Naive B cell (primary cell): Measurements from ENCODE around the gene TET1. TPM values are rescaled to one million over a fixed set of nuclear protein-coding genes. Genes with fewer than 3 reads are reported as not detected.
"Not testable (repeated sequence)": the region's sequence is repeated elsewhere in the genome, so short reads cannot be mapped to it uniquely, and the experiment has no call there.

Source experiments
- ATAC-seq, 2 donors: fragments of 150-1000 bp; cut with Tn5 transposase; 2 replicates each; pipeline ENCODE4 v1.10.0; 2021; ENCODE audit warnings: low read depth in 2 of 2, mild to moderate bottlenecking in 2 of 2, moderate library complexity in 2 of 2
- DNase-seq: peaks from one replicate; pipeline ENCODE4 v3.0.0; 2022
- H3K27ac Mint-ChIP-seq, 6 donors: one replicate each; pipeline ENCODE4 v1.8.0; 2020 to 2022; ENCODE audit warnings: mild to moderate bottlenecking in 6 of 6, mixed read lengths in 6 of 6, moderate library complexity in 5 of 6, inconsistent platforms in 2 of 6
- H3K27me3 Mint-ChIP-seq, 3 donors: one replicate each; pipeline ENCODE4 v1.8.0; 2021 to 2022; ENCODE audit warnings: mixed read lengths in 3 of 3, mild to moderate bottlenecking in 1 of 3
- H3K36me3 Mint-ChIP-seq, 2 donors: one replicate each; pipeline ENCODE4 v1.8.0; 2020 to 2022; ENCODE audit warnings: mixed read lengths in 2 of 2, inconsistent platforms in 1 of 2, mild to moderate bottlenecking in 1 of 2
- H3K4me1 Mint-ChIP-seq, 3 donors: one replicate each; pipeline ENCODE4 v1.8.0; 2020 to 2022; ENCODE audit warnings: mixed read lengths in 3 of 3, inconsistent platforms in 1 of 3, mild to moderate bottlenecking in 1 of 3, moderate library complexity in 1 of 3
- H3K4me3 Mint-ChIP-seq, 8 donors: one replicate each; pipeline ENCODE4 v1.8.0; 2020 to 2022; ENCODE audit warnings: mild to moderate bottlenecking in 8 of 8, mixed read lengths in 8 of 8, moderate library complexity in 8 of 8, inconsistent platforms in 2 of 8
- H3K9me3 Mint-ChIP-seq, 7 donors: one replicate each; pipeline ENCODE4 v1.8.0; 2020 to 2022; ENCODE audit warnings: mixed read lengths in 7 of 7, mild to moderate bottlenecking in 5 of 7, inconsistent platforms in 2 of 7, moderate library complexity in 1 of 7
- polyA plus RNA-seq, 6 donors: library from polyadenylated mRNA; unstranded; fragments of 300-500 nt; fragmentation: Illumina TruSeq; gene quantifications; one replicate each; pipeline ENCODE4 v1.2.3, GENCODE V29; 2021; ENCODE audit warnings: low read depth in 6 of 6

TET1 gene
- polyA plus RNA-seq, 6 donors from 2014 or later: 0.58 to 0.97 (median 0.64) TPM; not detected in 1

DNA sequence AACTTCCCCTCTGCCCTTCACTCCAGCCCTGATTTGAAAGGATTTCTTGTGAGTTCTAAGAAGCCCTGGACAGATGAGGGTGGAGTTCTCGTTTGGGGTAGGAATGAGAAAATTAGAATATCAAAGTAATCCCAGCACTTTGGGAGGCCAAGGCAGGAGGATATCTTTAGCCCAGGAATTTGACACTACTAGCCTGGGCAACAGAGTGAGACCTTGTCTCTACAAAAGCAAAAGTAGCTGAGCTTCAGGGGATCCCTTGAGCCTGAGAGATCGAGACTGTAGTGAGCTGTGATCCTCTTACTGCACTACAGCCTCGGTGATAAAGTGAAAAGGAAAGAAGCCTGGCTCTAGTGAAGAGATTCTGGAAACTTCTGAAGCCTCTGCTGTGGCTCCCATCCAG lies 76.2 kb downstream of the TET1 start:
- no peak for ATAC-seq
- no peaks in the 10 kb centered on the region for H3K4me1 Mint-ChIP-seq
- no peak for DNase-seq
- H3K27me3 Mint-ChIP-seq: no peaks in the 10 kb centered on the region
- peak overlapping the region in 1 of 6 donors; percentile 72 for H3K27ac Mint-ChIP-seq
- no peak overlapping the region for H3K4me3 Mint-ChIP-seq
- H3K36me3 Mint-ChIP-seq: no peaks in the 10 kb centered on the region
- H3K9me3 Mint-ChIP-seq: no peaks in the 10 kb centered on the region

DNA sequence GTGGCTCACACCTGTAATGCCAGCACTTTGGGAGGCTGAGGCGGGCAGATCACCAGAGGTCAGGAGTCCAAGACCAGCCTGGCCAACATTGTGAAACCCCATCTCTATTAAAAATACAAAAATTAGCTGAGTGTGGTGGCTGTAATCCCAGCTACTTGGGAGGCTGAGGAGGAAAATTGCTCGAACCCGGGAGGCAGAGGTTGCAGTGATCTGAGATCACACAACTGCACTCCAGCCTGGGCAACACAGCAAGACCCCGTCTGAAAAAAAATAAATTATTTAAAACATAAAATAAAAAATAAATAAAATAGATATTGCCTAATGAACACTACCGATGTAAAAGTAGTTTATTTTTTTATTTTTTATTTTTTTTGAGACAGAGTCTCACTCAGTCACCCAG lies 83.4 kb downstream of the TET1 start:
- not testable (repeated sequence) for DNase-seq, H3K27me3 Mint-ChIP-seq, H3K4me3 Mint-ChIP-seq, ATAC-seq, H3K4me1 Mint-ChIP-seq, H3K9me3 Mint-ChIP-seq, H3K27ac Mint-ChIP-seq
- H3K36me3 Mint-ChIP-seq: peaks cover 0 to 10% of the 10 kb centered on the region in 2 donors

DNA sequence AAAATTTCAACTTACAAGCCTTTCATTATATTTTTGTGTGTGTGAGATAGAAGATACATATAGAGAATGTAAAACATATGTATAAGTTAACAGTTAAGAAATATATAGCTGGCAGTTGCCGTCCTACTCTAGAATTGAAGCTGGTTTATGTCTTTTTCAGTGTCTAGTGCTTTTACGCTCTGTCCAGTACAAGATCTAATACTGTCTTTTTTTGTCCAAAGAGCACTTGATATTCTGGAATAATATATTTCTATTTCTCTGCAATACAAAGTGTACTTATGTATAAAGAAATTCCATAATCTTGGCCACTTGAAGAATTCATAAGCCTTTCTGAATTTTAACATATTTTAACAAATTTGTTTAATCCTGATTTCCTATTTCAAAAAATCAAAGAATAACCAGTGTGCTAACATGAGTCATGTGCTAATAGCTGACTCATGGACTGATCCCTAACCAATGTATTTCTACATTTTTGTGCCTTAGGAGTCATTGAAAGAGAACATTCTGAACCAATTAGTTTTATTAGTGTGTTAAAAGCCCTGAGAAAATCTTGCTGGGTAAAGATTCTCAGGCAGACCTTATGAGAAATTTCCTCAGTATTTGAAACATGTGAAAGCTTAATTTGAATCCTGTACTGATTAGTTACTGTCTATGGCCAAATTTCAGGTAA lies 87.7 kb downstream of the TET1 start:
- DNase-seq (no peak), ATAC-seq (no peak)
- no peaks in the 10 kb centered on the region for H3K9me3 Mint-ChIP-seq
- no peak overlapping the region for H3K4me3 Mint-ChIP-seq
- H3K27me3 Mint-ChIP-seq: no peaks in the 10 kb centered on the region
- H3K27ac Mint-ChIP-seq: no peak overlapping the region
- H3K4me1 Mint-ChIP-seq: no peaks in the 10 kb centered on the region
- H3K36me3 Mint-ChIP-seq: peaks cover 0 to 18% of the 10 kb centered on the region in 2 donors

- no peaks in the 10 kb centered on the region for H3K27me3 Mint-ChIP-seq
- no peak overlapping the region for H3K4me3 Mint-ChIP-seq
- no peak overlapping the region for H3K27ac Mint-ChIP-seq
These were observed 95.5 kb downstream of the TET1 start for GRCh38 chr10:68655620-68656126.

GRCh38 chr10:68665841-68666240 lies 105.7 kb downstream of the TET1 start:
- H3K9me3 Mint-ChIP-seq: no peaks in the 10 kb centered on the region
- no peaks in the 10 kb centered on the region for H3K27me3 Mint-ChIP-seq
- H3K36me3 Mint-ChIP-seq: peaks cover 7 to 8% of the 10 kb centered on the region in 2 donors
- ATAC-seq (no peak), DNase-seq (no peak)
- H3K27ac Mint-ChIP-seq: no peak overlapping the region
- H3K4me1 Mint-ChIP-seq: no peaks in the 10 kb centered on the region
- H3K4me3 Mint-ChIP-seq: no peak overlapping the region

More at GRCh38 chr10:68655620-68656126, 95.5 kb downstream of the TET1 start:
- H3K36me3 Mint-ChIP-seq: peaks cover 0 to 11% of the 10 kb centered on the region in 2 donors
- no peak for ATAC-seq
- no peaks in the 10 kb centered on the region for H3K4me1 Mint-ChIP-seq
- H3K9me3 Mint-ChIP-seq: no peaks in the 10 kb centered on the region
- no peak for DNase-seq

GRCh38 chr10:68666280-68666760 lies 106.2 kb downstream of the TET1 start:
- Mint-ChIP-seq H3K27me3 (no peaks in the 10 kb centered on the region), H3K4me3 (no peak overlapping the region), H3K36me3 (peaks cover 8 to 12% of the 10 kb centered on the region in 2 donors), H3K27ac (no peak overlapping the region), H3K4me1 (no peaks in the 10 kb centered on the region), H3K9me3 (no peaks in the 10 kb centered on the region)
- DNase-seq (no peak), ATAC-seq (no peak)

GRCh38 chr10:68668231-68668630 lies 108.1 kb downstream of the TET1 start:
- H3K27ac Mint-ChIP-seq: no peak overlapping the region
- H3K27me3 Mint-ChIP-seq: no peaks in the 10 kb centered on the region
- no peaks in the 10 kb centered on the region for H3K4me1 Mint-ChIP-seq
- peaks cover 8 to 15% of the 10 kb centered on the region in 2 donors for H3K36me3 Mint-ChIP-seq
- H3K4me3 Mint-ChIP-seq: no peak overlapping the region
- H3K9me3 Mint-ChIP-seq: no peaks in the 10 kb centered on the region
- DNase-seq: no peak
- no peak for ATAC-seq

DNA sequence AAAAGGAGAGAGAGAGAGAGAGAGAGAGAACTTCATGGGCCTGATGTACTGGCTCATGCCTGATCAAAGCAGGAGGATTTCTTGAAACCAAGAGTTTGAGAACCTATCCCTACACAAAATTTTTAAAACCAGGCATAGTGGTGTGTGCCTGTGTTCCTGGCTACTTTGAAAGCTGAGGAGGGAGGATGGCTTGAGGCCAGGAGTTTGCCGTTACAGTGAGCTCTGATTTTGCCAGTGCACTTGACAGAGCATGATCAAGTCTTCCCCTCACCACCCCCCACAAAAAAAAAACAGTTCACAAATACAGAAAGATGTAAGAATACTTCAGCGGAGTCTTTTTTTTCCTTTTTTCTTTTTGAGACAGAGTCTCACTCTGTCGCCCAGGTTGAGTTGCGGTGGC lies 108.8 kb downstream of the TET1 start:
- Mint-ChIP-seq H3K9me3 (no peaks in the 10 kb centered on the region), H3K4me3 (no peak overlapping the region)
- no peak for ATAC-seq

GRCh38 chr10:68684413-68684812 lies 124.3 kb downstream of the TET1 start:
- ATAC-seq: peak in 1 of 2 donors; percentile 23
- Mint-ChIP-seq H3K4me3 (peak overlapping the region in 1 of 8 donors; percentile 36), H3K9me3 (no peaks in the 10 kb centered on the region), H3K4me1 (no peaks in the 10 kb centered on the region), H3K27me3 (no peaks in the 10 kb centered on the region), H3K27ac (peak overlapping the region in 1 of 6 donors; percentile 5), H3K36me3 (peaks cover 0 to 9% of the 10 kb centered on the region in 2 donors)
- DNase-seq: no peak

More for the DNA sequence above, 108.8 kb downstream of the TET1 start:
- no peak for DNase-seq
- Mint-ChIP-seq H3K27ac (no peak overlapping the region), H3K4me1 (no peaks in the 10 kb centered on the region), H3K27me3 (no peaks in the 10 kb centered on the region), H3K36me3 (peaks cover 8 to 18% of the 10 kb centered on the region in 2 donors)

GRCh38 chr10:68696018-68696417 lies 135.9 kb downstream of the TET1 start:
- Mint-ChIP-seq H3K36me3 (peaks cover 7 to 8% of the 10 kb centered on the region in 2 donors), H3K9me3 (no peaks in the 10 kb centered on the region), H3K27ac (no peak overlapping the region)

GRCh38 chr10:68697106-68697505 lies 137.0 kb downstream of the TET1 start:
- DNase-seq (no peak), ATAC-seq (no peak)
- Mint-ChIP-seq H3K36me3 (no peaks in the 10 kb centered on the region), H3K4me1 (no peaks in the 10 kb centered on the region), H3K4me3 (no peak overlapping the region), H3K27me3 (no peaks in the 10 kb centered on the region), H3K27ac (no peak overlapping the region), H3K9me3 (no peaks in the 10 kb centered on the region)

More at GRCh38 chr10:68696018-68696417, 135.9 kb downstream of the TET1 start:
- Mint-ChIP-seq H3K27me3 (no peaks in the 10 kb centered on the region), H3K4me3 (no peak overlapping the region), H3K4me1 (no peaks in the 10 kb centered on the region)
- no peak for DNase-seq
- no peak for ATAC-seq

DNA sequence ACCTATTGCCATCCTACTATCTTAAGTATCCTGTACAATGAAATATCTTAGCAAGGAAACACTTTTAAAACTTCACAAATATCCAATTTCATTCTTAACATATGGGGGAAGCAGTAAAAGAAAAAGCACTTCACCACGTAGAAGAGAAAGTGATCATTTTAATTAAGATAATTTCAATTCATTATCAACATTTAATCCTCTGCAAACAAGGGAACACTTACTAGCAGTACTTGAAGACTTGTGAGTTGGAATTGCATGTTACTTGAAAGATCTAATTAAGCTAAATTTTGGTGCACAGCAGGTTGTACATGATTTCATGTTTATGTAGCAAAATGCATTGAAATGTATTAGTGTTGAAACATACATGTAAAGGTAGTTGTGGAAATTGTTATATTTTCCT lies 140.1 kb downstream of the TET1 start:
- Mint-ChIP-seq H3K4me3 (no peak overlapping the region), H3K27me3 (no peaks in the 10 kb centered on the region), H3K9me3 (no peaks in the 10 kb centered on the region), H3K4me1 (no peaks in the 10 kb centered on the region), H3K27ac (no peak overlapping the region), H3K36me3 (no peaks in the 10 kb centered on the region)
- no peak for DNase-seq
- no peak for ATAC-seq

- Mint-ChIP-seq H3K27me3 (no peaks in the 10 kb centered on the region), H3K4me1 (no peaks in the 10 kb centered on the region), H3K27ac (no peak overlapping the region), H3K4me3 (no peak overlapping the region), H3K9me3 (no peaks in the 10 kb centered on the region), H3K36me3 (no peaks in the 10 kb centered on the region)
- DNase-seq (no peak), ATAC-seq (no peak)
These were observed 145.4 kb downstream of the TET1 start for GRCh38 chr10:68705548-68705947.

GRCh38 chr10:68708987-68709386 lies 148.8 kb downstream of the TET1 start:
- H3K4me3 Mint-ChIP-seq, H3K27ac Mint-ChIP-seq, ATAC-seq, H3K36me3 Mint-ChIP-seq, H3K4me1 Mint-ChIP-seq, H3K27me3 Mint-ChIP-seq, H3K9me3 Mint-ChIP-seq, DNase-seq: not testable (repeated sequence)
